NCI-H2171 treated with DMSO at 0.1 percent for 48 hours (cell line): Measurements from ENCODE around the gene DDX18.

Experiments used
- DNase-seq: peaks from one replicate; lab custom pipeline; 2025; lab: John Stamatoyannopoulos, UW

The DDX18 gene

GRCh38 chr2:117834992-117835391 lies 20.5 kb downstream of the DDX18 start:
- no peak for DNase-seq

- peak; percentile 78 for DNase-seq
Observed at GRCh38 chr2:117835990-117836760, 21.7 kb downstream of the DDX18 start.

- DNase-seq: no peak
Observed at GRCh38 chr2:117845304-117845703, 30.8 kb downstream of the DDX18 start.

GRCh38 chr2:117850015-117850414 lies 35.5 kb downstream of the DDX18 start:
- DNase-seq: peak; percentile 52

- DNase-seq: peak; percentile 32
Observed at GRCh38 chr2:117850461-117850860, 36.0 kb downstream of the DDX18 start.

GRCh38 chr2:117851969-117852368 lies 37.5 kb downstream of the DDX18 start:
- DNase-seq: no peak

- no peak for DNase-seq
Observed at GRCh38 chr2:117853316-117853715, 38.8 kb downstream of the DDX18 start.

GRCh38 chr2:117853873-117854272 lies 39.4 kb downstream of the DDX18 start:
- no peak for DNase-seq

- DNase-seq: no peak
Observed at GRCh38 chr2:117854610-117855009, 40.1 kb downstream of the DDX18 start.

GRCh38 chr2:117855886-117856285 lies 41.4 kb downstream of the DDX18 start:
- no peak for DNase-seq

GRCh38 chr2:117856415-117857210 lies 42.1 kb downstream of the DDX18 start:
- DNase-seq: no peak

GRCh38 chr2:117858336-117858735 lies 43.8 kb downstream of the DDX18 start:
- DNase-seq: no peak

GRCh38 chr2:117858892-117859531 lies 44.5 kb downstream of the DDX18 start:
- no peak for DNase-seq

- no peak for DNase-seq
Observed at GRCh38 chr2:117859532-117859911, 45.0 kb downstream of the DDX18 start.

- no peak for DNase-seq
Observed at GRCh38 chr2:117859924-117860647, 45.6 kb downstream of the DDX18 start.

- no peak for DNase-seq
Observed at GRCh38 chr2:117862459-117862858, 48.0 kb downstream of the DDX18 start.

GRCh38 chr2:117875786-117876185 lies 61.3 kb downstream of the DDX18 start:
- no peak for DNase-seq

- no peak for DNase-seq
Observed at GRCh38 chr2:117879003-117879402, 64.5 kb downstream of the DDX18 start.
